KMS-11 (cell line): Measurements from ENCODE around the gene NKX1-2.

Source experiments
- H2AFZ ChIP-seq: fragments of 200-600 bp; sonication (generic); 2 replicates; pipeline ENCODE4 v1.6.1; 2016; ENCODE audit warnings: antibody characterized with exemption, mixed run types, low read depth
- H3K27ac ChIP-seq: fragments of 200-600 bp; sonication (generic); 2 replicates; pipeline ENCODE4 v1.6.1; 2016; ENCODE audit warnings: mild to moderate bottlenecking, mixed run types
- H3K27me3 ChIP-seq: fragments of 200-600 bp; sonication (generic); 2 replicates; pipeline ENCODE4 v1.6.1; 2017; ENCODE audit warnings: mild to moderate bottlenecking, low read depth, mixed run types, moderate library complexity; ENCODE audit not compliant: insufficient read depth
- H3K36me3 ChIP-seq: fragments of 200-600 bp; sonication (generic); 2 replicates; pipeline ENCODE4 v1.6.1; 2017; ENCODE audit warnings: mild to moderate bottlenecking, mixed run types; ENCODE audit not compliant: insufficient read depth
- H3K4me1 ChIP-seq: fragments of 200-600 bp; sonication (generic); 2 replicates; pipeline ENCODE4 v1.6.1; 2016; ENCODE audit warnings: mild to moderate bottlenecking, low read depth, mixed run types; ENCODE audit not compliant: poor library complexity, severe bottlenecking
- H3K4me2 ChIP-seq: fragments of 200-600 bp; sonication (generic); 2 replicates; pipeline ENCODE4 v1.7.0; 2016; ENCODE audit warnings: mild to moderate bottlenecking, mixed run types
- H3K4me3 ChIP-seq: fragments of 200-600 bp; sonication (generic); IDR thresholded peaks from 2 replicates; pipeline ENCODE4 v1.6.1; 2017; ENCODE audit warnings: low read depth, low read length, mixed read lengths; ENCODE audit not compliant: insufficient read depth
- H3K79me2 ChIP-seq: fragments of 200-600 bp; sonication (generic); 2 replicates; pipeline ENCODE4 v1.6.1; 2016; ENCODE audit warnings: low read depth, mixed run types; ENCODE audit not compliant: insufficient read depth
- H3K9ac ChIP-seq: fragments of 200-600 bp; sonication (generic); 2 replicates; pipeline ENCODE4 v1.6.1; 2016; ENCODE audit warnings: mild to moderate bottlenecking, mixed run types
- H4K20me1 ChIP-seq: fragments of 200-600 bp; sonication (generic); 2 replicates; pipeline ENCODE4 v1.6.1; 2016; ENCODE audit warnings: mild to moderate bottlenecking, mixed run types; ENCODE audit not compliant: insufficient read depth
- TF ChIP-seq, protein P1 (sequence below): fragments of 200-600 bp; sonication (generic); conservative IDR thresholded peaks from 2 replicates; pipeline ENCODE4 v1.6.1; 2017; ENCODE audit warnings: low read depth, mild to moderate bottlenecking, antibody characterized with exemption, low read length, moderate library complexity, mixed read lengths

Gene NKX1-2

DNA sequence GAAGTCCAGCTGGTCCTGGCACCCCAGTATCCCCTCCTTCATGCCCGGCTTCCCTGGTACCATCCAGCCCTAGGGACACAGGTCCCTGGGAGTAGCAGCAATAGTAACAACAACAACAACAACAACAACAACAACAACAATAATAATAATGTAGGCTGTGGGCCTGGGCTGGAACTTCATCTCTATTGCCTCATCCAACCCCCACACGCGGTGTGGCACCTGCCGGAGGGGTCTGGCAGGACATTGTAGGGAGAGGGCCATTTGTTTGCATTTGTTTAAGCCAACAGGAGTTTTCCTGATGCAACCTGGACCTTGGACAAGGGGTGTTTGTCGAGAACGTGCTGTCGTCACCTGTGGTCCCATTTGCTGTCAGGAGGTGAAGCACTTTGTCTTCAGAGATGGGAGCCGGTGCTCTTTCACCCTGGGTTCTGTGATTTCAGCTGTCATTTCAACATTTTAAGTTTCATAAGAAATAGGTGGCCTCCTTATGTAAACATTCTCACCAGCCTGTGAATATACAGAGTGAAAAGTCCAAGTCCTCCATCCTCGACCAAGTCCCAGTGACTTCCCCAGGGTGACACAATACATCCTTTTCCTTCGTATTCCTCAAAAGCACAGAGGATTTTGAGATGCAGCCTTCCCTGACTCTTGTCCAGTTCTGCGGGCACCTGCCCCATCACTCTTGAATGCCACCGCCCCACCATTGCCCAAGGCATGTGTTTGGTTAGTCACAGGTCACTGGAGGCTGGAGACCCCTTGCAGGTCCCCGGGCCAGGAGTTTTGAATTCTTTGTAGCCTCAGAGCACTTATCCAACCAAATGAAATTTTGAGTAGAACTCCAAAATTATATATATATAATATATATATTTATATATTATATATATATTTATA, 21.0 kb upstream of the NKX1-2 start:
- no peaks in the 10 kb centered on the region for H4K20me1 ChIP-seq
- no peak overlapping the region for H3K9ac ChIP-seq
- H3K4me1 ChIP-seq, result peaks cover 8% of the 10 kb centered on the region
- H3K27me3 ChIP-seq, result no peaks in the 10 kb centered on the region
- no peak overlapping the region for H2AFZ ChIP-seq
- no peak overlapping the region for H3K27ac ChIP-seq
- no peak overlapping the region for H3K4me2 ChIP-seq
- no peaks in the 10 kb centered on the region for H3K79me2 ChIP-seq
- H3K36me3 ChIP-seq, result no peaks in the 10 kb centered on the region
- no peak overlapping the region for H3K4me3 ChIP-seq
- TF ChIP-seq, protein P1, sequence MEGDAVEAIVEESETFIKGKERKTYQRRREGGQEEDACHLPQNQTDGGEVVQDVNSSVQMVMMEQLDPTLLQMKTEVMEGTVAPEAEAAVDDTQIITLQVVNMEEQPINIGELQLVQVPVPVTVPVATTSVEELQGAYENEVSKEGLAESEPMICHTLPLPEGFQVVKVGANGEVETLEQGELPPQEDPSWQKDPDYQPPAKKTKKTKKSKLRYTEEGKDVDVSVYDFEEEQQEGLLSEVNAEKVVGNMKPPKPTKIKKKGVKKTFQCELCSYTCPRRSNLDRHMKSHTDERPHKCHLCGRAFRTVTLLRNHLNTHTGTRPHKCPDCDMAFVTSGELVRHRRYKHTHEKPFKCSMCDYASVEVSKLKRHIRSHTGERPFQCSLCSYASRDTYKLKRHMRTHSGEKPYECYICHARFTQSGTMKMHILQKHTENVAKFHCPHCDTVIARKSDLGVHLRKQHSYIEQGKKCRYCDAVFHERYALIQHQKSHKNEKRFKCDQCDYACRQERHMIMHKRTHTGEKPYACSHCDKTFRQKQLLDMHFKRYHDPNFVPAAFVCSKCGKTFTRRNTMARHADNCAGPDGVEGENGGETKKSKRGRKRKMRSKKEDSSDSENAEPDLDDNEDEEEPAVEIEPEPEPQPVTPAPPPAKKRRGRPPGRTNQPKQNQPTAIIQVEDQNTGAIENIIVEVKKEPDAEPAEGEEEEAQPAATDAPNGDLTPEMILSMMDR, result no peak

DNA sequence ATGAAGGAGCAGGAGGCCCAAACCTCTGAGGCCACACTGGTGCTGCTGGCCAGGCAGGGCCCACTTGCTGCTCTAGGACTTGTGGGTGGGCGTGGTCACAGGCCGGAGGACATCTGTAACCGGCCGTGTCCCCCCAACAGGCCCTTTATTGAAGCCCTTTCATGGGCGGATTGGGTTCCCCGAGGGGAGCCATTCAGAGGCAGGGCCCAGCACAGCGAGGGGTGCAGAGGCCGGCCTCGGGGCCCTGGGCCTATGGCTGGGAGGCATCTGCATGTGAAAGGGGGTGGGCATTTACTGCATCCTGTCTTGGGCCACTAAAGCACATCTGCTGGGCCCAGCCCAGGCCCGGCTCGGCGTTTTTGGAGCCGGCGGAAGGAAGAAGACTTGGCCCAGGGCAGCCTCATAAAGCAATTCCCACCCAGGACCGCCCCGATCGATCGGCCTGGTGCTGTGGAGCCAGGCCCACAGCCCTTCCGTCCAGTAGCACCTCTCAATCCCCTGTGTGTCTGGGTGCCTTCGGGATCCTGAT, 20.2 kb upstream of the NKX1-2 start:
- Histone ChIP-seq H3K27me3 (no peaks in the 10 kb centered on the region), H4K20me1 (no peaks in the 10 kb centered on the region), H2AFZ (no peak overlapping the region), H3K27ac (no peak overlapping the region), H3K4me3 (no peak overlapping the region), H3K4me1 (peaks cover 8% of the 10 kb centered on the region), H3K4me2 (no peak overlapping the region), H3K79me2 (no peaks in the 10 kb centered on the region), H3K36me3 (no peaks in the 10 kb centered on the region), H3K9ac (no peak overlapping the region)
- TF ChIP-seq, protein P1, result no peak

DNA sequence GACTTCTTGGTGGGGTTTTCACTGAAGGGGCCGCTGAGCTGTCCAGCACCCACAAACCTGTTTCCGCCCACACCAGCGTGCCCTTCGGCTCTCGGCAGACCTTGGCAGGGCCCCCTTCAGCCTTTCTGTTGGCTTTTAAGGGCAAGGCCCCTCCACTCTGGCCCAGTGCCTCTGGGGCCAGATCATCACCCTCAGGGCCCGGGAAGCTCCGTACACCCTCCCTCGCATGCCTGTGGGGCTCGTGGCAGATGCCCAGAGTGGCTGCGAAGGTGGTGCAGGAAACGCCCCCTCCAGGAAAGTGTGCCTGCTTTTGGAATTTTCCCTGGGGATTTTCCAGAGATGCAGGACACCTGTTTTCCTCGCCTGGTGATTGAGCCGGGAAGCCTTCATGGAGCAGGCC, 18.8 kb upstream of the NKX1-2 start:
- H2AFZ ChIP-seq, result no peak overlapping the region
- no peaks in the 10 kb centered on the region for H4K20me1 ChIP-seq
- H3K79me2 ChIP-seq, result no peaks in the 10 kb centered on the region
- TF ChIP-seq, protein P1, result no peak
- H3K27me3 ChIP-seq, result no peaks in the 10 kb centered on the region
- H3K4me2 ChIP-seq, result no peak overlapping the region
- no peak overlapping the region for H3K4me3 ChIP-seq
- no peaks in the 10 kb centered on the region for H3K4me1 ChIP-seq
- no peak overlapping the region for H3K9ac ChIP-seq
- H3K36me3 ChIP-seq, result no peaks in the 10 kb centered on the region
- no peak overlapping the region for H3K27ac ChIP-seq

DNA sequence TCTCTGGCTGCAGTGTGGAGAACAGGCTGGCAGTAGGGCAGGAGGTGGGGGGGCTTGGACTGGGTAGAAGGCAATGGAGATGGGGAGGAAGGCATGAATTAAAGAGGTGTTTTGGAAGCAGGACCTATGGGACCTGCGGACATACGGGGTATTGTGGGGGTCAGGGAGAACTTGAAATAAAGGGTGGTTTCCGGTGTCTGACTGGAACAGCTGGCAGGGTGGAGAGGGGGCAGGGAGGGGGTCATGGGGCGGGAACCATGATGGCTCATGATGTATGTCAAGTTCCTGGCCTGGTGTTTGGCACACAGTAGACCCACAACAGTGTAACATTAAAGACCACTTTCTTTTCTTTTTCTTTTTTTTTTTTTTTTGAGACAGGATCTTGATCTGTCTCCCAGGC, 17.3 kb upstream of the NKX1-2 start:
- Histone ChIP-seq H3K79me2 (no peaks in the 10 kb centered on the region), H3K27ac (no peak overlapping the region), H3K27me3 (no peaks in the 10 kb centered on the region), H2AFZ (no peak overlapping the region), H3K4me3 (no peak overlapping the region), H4K20me1 (no peaks in the 10 kb centered on the region), H3K36me3 (no peaks in the 10 kb centered on the region), H3K9ac (no peak overlapping the region), H3K4me1 (no peaks in the 10 kb centered on the region), H3K4me2 (no peak overlapping the region)
- TF ChIP-seq, protein P1, result no peak
